Measurements from ENCODE around the gene PTCRA.

DNA sequence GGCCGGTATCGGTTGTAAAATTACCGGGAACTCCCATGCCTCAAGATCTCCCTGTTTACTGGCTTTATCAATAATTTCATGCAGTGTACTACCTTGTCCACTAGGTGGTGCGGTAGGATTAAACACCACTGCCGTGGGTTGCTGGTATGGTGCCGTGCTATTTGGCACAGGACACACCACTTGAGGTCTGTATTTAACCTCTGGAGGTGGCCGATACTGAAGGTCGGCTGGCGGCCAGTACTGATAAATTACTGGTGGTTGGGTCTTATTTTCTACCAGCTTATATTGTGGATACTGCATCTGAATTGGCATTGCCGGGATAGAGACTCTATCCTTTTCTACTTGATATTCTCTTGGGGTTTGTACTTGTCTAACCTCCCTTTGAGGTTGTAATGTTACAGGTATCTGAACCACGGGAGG is 14.3 kb upstream of the PTCRA start:
- TF ChIP-seq, protein P1, sequence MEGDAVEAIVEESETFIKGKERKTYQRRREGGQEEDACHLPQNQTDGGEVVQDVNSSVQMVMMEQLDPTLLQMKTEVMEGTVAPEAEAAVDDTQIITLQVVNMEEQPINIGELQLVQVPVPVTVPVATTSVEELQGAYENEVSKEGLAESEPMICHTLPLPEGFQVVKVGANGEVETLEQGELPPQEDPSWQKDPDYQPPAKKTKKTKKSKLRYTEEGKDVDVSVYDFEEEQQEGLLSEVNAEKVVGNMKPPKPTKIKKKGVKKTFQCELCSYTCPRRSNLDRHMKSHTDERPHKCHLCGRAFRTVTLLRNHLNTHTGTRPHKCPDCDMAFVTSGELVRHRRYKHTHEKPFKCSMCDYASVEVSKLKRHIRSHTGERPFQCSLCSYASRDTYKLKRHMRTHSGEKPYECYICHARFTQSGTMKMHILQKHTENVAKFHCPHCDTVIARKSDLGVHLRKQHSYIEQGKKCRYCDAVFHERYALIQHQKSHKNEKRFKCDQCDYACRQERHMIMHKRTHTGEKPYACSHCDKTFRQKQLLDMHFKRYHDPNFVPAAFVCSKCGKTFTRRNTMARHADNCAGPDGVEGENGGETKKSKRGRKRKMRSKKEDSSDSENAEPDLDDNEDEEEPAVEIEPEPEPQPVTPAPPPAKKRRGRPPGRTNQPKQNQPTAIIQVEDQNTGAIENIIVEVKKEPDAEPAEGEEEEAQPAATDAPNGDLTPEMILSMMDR (IDR thresholded peaks at IDR 0.05; ENCODE audit: low read depth, low read length), result peak; percentile 82
- TF ChIP-seq POLR2A (IDR thresholded peaks at IDR 0.05; ENCODE audit: extremely low read depth, insufficient read length), result no peak
- TF ChIP-seq, protein P2, sequence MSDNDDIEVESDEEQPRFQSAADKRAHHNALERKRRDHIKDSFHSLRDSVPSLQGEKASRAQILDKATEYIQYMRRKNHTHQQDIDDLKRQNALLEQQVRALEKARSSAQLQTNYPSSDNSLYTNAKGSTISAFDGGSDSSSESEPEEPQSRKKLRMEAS (IDR thresholded peaks at IDR 0.05; ENCODE audit: low read depth, low read length), result peak; percentile 17; the same call in 1 of the 2 replicates
- 0 out of 2 replicates have a peak, but pooled peaks have one; percentile 15 for TF ChIP-seq MYC (IDR thresholded peaks at IDR 0.05; ENCODE audit: low read depth, low read length)
